GM18505 (cell line): Measurements from ENCODE around the gene TLE4.
"Not testable (repeated sequence)": the region's sequence is repeated elsewhere in the genome, so short reads cannot be mapped to it uniquely, and the experiment has no call there.

ENCODE experiments used
- ATAC-seq: cut with Tn5 transposase; IDR thresholded peaks from one replicate; pipeline ENCODE4 v1.9.1; 2021; ENCODE audit not compliant: unreplicated experiment
- POLR2A ChIP-seq: IDR thresholded peaks from 4 replicates; pipeline ENCODE4 v1.6.1; 2011; ENCODE audit warnings: borderline replicate concordance; ENCODE audit not compliant: insufficient read depth, insufficient read length; ENCODE audit errors: extremely low read depth

Gene TLE4

DNA sequence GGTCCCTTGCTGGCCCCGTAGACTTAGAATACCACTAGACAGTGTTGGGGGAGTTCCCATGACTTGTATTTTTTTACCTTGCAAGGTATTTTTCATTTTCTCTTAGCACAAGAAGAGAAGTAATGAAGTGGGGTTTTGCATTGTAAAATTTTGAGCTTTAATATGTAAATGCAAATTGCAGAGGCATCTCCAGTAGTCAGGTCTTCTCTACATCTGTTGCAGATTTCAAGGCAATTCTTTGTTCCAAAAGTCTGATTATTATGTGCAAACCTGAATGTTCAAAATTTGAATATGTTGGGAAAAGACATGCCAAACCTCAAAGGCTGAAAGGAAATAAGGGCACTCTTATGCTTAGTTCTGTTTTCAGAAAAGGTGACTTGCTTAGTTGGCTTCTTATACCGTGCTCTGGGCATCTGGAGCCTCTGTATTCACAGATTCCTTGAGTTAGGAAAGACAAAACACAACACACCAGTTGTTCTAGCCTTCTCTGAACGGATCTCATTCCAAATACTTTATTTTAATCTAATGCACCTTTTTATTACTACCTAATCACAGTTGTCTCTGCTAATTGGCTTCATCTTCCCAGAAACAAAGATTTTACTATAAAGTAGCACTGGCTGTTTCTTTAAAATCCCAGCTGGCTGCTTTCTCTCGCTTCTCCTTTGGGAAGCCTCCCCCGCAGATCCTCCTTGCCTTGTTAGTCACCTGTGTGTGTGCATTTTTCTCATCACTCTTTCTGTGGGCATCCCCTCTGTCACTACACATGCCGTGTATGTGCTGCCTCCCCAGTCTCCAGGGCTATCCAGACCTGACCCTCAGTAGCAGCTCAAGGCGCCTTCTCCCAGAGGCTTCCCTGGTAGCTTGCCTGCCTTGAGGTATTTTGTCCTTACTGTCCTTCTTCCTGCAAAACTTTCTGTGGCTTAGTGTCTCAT lies 138.2 kb downstream of the TLE4 start:
- no peak for ATAC-seq
- no peak for TF ChIP-seq POLR2A

- ATAC-seq: no peak
- TF ChIP-seq POLR2A: no peak
Observed at GRCh38 chr9:79711874-79712273, 140.1 kb downstream of the TLE4 start.

GRCh38 chr9:79719021-79719420 lies 147.3 kb downstream of the TLE4 start:
- ATAC-seq: no peak
- TF ChIP-seq POLR2A: no peak

GRCh38 chr9:79719989-79720388 lies 148.2 kb downstream of the TLE4 start:
- no peak for TF ChIP-seq POLR2A
- no peak for ATAC-seq

GRCh38 chr9:79731171-79731890 lies 159.6 kb downstream of the TLE4 start:
- ATAC-seq: peak; percentile 81

DNA sequence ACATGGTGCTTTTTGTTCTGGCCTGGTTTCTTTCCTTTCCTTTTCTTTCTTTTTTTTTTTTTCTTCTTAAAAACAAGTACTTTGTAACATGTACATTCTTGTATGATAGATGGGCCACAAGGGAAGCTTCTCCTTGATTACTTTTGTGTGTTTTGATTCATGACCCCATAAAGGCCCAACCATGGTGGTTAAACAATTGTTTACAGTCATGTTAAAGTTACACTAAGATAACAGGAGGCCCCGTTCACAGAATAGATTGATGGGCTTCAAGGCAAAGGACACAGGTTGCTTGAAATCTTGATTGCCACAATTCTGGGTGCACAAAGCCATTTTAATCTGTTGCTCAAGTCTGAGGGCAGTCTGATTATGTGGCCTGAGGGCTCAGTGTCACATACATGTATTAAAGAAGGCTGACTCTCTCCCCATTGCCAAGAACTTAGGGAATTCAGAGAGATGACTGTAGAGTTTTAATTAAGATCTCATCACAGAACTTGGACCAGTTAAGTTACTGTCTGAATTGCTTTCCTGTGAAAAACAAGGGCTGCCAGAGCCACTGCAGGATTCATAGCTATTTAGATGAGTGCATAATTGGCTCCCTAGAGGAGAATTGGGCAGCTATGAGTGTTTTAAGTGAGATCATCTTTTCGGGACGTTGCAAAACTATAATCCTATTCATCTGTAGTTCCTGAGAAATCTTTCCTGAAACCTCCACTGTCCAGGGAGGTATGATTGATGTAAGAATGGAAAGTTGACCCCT lies 163.4 kb downstream of the TLE4 start:
- no peak for TF ChIP-seq POLR2A
- ATAC-seq: no peak

More at GRCh38 chr9:79731171-79731890, 159.6 kb downstream of the TLE4 start:
- TF ChIP-seq POLR2A: no peak

DNA sequence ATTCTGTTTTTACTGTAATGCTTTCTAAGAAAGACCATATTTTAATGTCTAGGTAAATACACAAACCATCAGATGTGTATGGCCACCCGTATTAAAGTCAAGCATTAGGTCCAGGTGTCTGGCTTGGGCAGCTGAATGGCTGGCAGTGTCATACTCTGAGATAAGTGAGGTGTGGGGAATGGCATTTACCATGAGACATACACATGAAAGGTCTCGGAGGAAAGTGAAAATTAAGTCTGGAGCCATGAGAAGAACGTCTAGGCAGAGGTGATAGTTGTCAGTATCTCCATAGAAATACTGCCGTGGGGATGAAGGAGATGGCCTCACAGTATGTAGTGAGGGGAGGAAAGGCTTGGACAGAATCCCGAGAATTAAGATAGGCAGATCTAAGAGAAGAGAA lies 164.3 kb downstream of the TLE4 start:
- no peak for TF ChIP-seq POLR2A
- ATAC-seq: no peak

DNA sequence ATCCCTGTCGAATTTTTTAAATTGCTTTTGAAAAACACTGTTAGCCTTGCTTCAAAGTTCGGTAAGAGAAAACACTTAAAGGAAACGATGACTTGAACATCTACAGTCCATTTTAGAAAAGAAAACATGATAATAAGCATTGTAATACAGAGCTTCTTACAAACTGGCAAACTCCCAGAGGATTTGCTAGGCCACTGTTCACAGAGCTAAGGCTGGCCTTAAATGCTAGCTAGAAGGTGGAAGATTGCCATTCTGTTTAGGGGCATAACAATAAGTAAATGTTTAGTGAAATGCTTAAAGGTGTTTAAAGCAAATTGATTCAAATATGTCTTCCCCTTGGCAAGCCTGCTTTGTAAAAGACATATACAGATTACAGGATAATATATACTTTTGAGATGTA lies 169.6 kb downstream of the TLE4 start:
- ATAC-seq: no peak
- no peak for TF ChIP-seq POLR2A

DNA sequence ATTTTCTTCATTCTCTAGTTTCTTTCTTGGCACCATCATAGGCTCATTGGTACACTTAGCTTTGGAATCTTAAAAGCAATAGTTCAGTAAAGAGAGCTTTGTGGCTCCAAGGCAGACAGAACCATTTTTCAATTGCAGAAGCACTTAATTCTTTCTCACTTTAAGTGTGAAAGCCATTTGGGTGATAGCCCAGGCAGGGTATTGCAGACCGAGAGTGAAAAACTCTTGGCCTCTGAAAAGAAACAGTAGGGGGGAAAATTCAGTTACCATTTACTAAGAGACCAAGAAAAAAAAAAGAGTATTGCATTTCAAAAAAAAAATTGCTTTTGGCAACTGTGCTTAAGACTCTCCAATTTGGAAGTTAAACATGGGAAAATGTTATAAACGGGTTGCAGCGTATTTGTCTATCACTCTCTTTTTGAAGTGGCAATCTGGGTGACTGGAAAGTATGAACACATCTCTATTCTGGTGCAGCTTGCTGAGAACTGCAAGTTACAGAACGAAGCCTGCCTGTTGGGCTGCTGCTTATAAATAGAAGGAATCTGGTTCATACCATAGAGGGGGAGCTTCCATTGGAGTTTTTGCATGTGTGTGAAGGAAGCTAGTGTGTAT lies 170.5 kb downstream of the TLE4 start:
- no peak for ATAC-seq
- TF ChIP-seq POLR2A: no peak

DNA sequence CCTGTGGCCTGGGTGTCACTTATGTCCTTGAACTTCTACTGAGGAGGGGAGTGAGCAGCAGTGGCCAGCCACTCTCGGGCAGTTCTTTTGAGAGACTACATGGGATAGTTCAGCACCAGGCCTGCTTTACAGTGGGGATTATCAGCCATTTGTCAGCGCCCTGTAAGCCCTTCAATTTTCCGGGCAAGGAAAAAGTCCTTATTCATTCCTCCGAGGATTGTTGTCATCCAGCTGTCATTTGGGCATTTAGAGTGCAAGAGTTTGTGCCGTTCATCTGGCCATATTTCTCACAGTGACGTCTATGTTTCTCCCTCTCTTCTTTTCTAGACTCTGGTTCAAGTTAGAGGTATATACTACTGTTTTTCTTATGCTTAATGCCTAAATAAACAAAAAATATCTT lies 172.8 kb downstream of the TLE4 start:
- no peak for ATAC-seq
- no peak for TF ChIP-seq POLR2A

- no peak for TF ChIP-seq POLR2A
- ATAC-seq: no peak
Observed at GRCh38 chr9:79745752-79746336, 174.1 kb downstream of the TLE4 start.

- ATAC-seq: not testable (repeated sequence)
Observed at GRCh38 chr9:79751895-79752466, 180.2 kb downstream of the TLE4 start.

DNA sequence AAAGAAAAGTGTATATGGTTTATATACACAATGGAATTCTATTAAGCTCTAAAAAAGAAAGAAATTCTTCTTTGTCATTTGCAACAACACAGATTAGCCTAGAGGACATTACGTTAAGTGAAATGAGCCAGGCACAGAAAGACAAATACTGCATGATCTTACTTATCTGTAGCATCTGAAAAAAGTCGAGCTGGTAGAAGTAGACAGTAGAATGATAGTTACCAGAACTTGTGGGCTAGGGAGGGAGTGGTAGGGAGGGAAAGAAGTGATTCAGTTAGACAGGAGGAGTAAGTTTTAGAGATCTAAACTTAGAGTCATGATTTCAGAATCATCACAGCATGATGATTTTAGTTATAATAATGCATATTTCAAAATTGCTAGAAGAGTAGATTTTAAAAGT lies 184.6 kb downstream of the TLE4 start:
- ATAC-seq: no peak

DNA sequence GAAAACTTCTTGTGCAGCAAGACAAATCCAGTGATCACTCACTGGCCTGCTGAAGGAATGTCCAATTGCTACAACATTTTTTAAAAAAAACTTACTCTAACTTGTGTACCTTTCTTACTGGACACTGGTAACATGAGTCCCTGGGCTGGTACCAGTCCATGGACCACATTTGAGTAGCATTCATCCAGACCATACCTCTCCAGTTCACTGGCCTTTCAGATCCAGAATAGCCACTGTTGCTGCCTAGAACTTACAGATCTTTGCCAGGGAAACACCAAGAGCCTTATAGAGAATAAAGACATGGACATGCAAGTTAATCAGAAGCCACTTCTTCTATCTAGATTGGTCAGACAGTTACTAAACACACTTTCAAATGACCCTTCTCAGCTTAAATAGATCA lies 185.3 kb downstream of the TLE4 start:
- ATAC-seq: no peak
- no peak for TF ChIP-seq POLR2A

More for the DNA sequence above, 184.6 kb downstream of the TLE4 start:
- no peak for TF ChIP-seq POLR2A
